Activated CD8-positive, alpha-beta T cell treated with anti-CD3 and anti-CD28 coated beads, Interleukin-2, amount 10 ng/mL, durations not matched to agents 7 days and 5 days (primary cell): ENCODE results near the gene CACNA1G. TPM values are rescaled to one million over a fixed set of nuclear protein-coding genes. Genes with fewer than 3 reads are reported as not detected.

Experiments
- ATAC-seq: fragments of 150-1000 bp; cut with Tn5 transposase; one replicate; pipeline ENCODE4 v1.10.0; 2021; ENCODE audit warnings: moderate library complexity
- CTCF ChIA-PET: fragments of 350-600 bp; sonication (Branson Sonifier 250); formaldehyde crosslinking; loops from one replicate; lab custom pipeline; 2021; ENCODE audit warnings: antibody characterized with exemption; lab: Charles Lee
- POLR2A ChIA-PET: fragments of 350-600 bp; sonication (Branson Sonifier 250); formaldehyde crosslinking; loops from one replicate; lab custom pipeline; 2021; ENCODE audit warnings: antibody characterized with exemption; lab: Charles Lee
- DNase-seq: peaks from one replicate; pipeline ENCODE4 v3.0.0-alpha.2; 2020
- H3K27ac Mint-ChIP-seq: one replicate; pipeline ENCODE4 v1.8.0; 2021; ENCODE audit warnings: mild to moderate bottlenecking, mixed read lengths
- H3K27me3 Mint-ChIP-seq: one replicate; pipeline ENCODE4 v1.8.0; 2021; ENCODE audit warnings: low read depth, mixed read lengths
- H3K36me3 Mint-ChIP-seq: one replicate; pipeline ENCODE4 v1.8.0; 2021; ENCODE audit warnings: low read depth, mixed read lengths
- H3K4me1 Mint-ChIP-seq: one replicate; pipeline ENCODE4 v1.8.0; 2021; ENCODE audit warnings: low read depth, mixed read lengths
- H3K4me3 Mint-ChIP-seq: one replicate; pipeline ENCODE4 v1.8.0; 2021; ENCODE audit warnings: mild to moderate bottlenecking, mixed read lengths
- H3K9me3 Mint-ChIP-seq: one replicate; pipeline ENCODE4 v1.8.0; 2022; ENCODE audit warnings: mixed read lengths; ENCODE audit not compliant: insufficient read depth
- total RNA-seq, 2 experiments: library from RNA; stranded (reverse); gene quantifications; one replicate each; pipeline ENCODE4 v1.2.3, GENCODE V29; 2021

The CACNA1G gene
- total RNA-seq, 2 experiments from 2014 or later, result not detected

GRCh38 chr17:50584749-50585148, 24.2 kb downstream of the CACNA1G start:
- Mint-ChIP-seq H3K4me3 (no peak overlapping the region), H3K4me1 (no peaks in the 10 kb centered on the region), H3K27ac (no peak overlapping the region), H3K36me3 (no peaks in the 10 kb centered on the region), H3K9me3 (no peaks in the 10 kb centered on the region), H3K27me3 (peaks cover 2% of the 10 kb centered on the region)
- ATAC-seq, result no peak
- CTCF ChIA-PET, result no interaction called here
- no peak for DNase-seq
- POLR2A ChIA-PET, result no interaction called here

- H3K4me1 Mint-ChIP-seq, result no peaks in the 10 kb centered on the region
Observed at GRCh38 chr17:50585346-50585745, 24.8 kb downstream of the CACNA1G start.

GRCh38 chr17:50585891-50586290, 25.4 kb downstream of the CACNA1G start:
- no peak for ATAC-seq
- Mint-ChIP-seq H3K9me3 (no peaks in the 10 kb centered on the region), H3K27me3 (peaks cover 2% of the 10 kb centered on the region), H3K27ac (no peak overlapping the region), H3K4me1 (no peaks in the 10 kb centered on the region), H3K36me3 (no peaks in the 10 kb centered on the region), H3K4me3 (no peak overlapping the region)
- ChIA-PET POLR2A (no interaction called here), CTCF (no interaction called here)
- DNase-seq, result no peak

More at GRCh38 chr17:50585346-50585745, 24.8 kb downstream of the CACNA1G start:
- Mint-ChIP-seq H3K4me3 (no peak overlapping the region), H3K27ac (no peak overlapping the region), H3K27me3 (peaks cover 2% of the 10 kb centered on the region), H3K36me3 (no peaks in the 10 kb centered on the region), H3K9me3 (no peaks in the 10 kb centered on the region)
- ChIA-PET CTCF (no interaction called here), POLR2A (no interaction called here)
- no peak for ATAC-seq
- DNase-seq, result no peak

- ChIA-PET POLR2A (no interaction called here), CTCF (no interaction called here)
- Mint-ChIP-seq H3K4me1 (no peaks in the 10 kb centered on the region), H3K4me3 (no peak overlapping the region), H3K9me3 (no peaks in the 10 kb centered on the region), H3K36me3 (no peaks in the 10 kb centered on the region), H3K27ac (no peak overlapping the region), H3K27me3 (peaks cover 2% of the 10 kb centered on the region)
- DNase-seq, result no peak
- ATAC-seq, result no peak
Observed at GRCh38 chr17:50586421-50587247, 26.1 kb downstream of the CACNA1G start.

- POLR2A ChIA-PET, result no interaction called here
- no peak for ATAC-seq
- CTCF ChIA-PET, result no interaction called here
- DNase-seq, result no peak
- no peaks in the 10 kb centered on the region for H3K9me3 Mint-ChIP-seq
- H3K4me1 Mint-ChIP-seq, result no peaks in the 10 kb centered on the region
- H3K27ac Mint-ChIP-seq, result no peak overlapping the region
- H3K27me3 Mint-ChIP-seq, result peaks cover 2% of the 10 kb centered on the region
- no peak overlapping the region for H3K4me3 Mint-ChIP-seq
- H3K36me3 Mint-ChIP-seq, result no peaks in the 10 kb centered on the region
Observed at GRCh38 chr17:50587571-50587970, 27.1 kb downstream of the CACNA1G start.

- ATAC-seq (no peak), DNase-seq (no peak)
- no peaks in the 10 kb centered on the region for H3K27me3 Mint-ChIP-seq
- H3K4me3 Mint-ChIP-seq, result no peak overlapping the region
- no peaks in the 10 kb centered on the region for H3K9me3 Mint-ChIP-seq
- ChIA-PET CTCF (interaction anchor here (1.0 kb wide), 1 partner anchor 107 kb away, joined by 3 read pairs; no protein-coding TSS in a partner anchor), POLR2A (no interaction called here)
- H3K27ac Mint-ChIP-seq, result no peak overlapping the region
- no peaks in the 10 kb centered on the region for H3K36me3 Mint-ChIP-seq
- no peaks in the 10 kb centered on the region for H3K4me1 Mint-ChIP-seq
Observed at GRCh38 chr17:50588391-50589049, 28.0 kb downstream of the CACNA1G start.

- H3K9me3 Mint-ChIP-seq, result no peaks in the 10 kb centered on the region
- no peaks in the 10 kb centered on the region for H3K36me3 Mint-ChIP-seq
- no peaks in the 10 kb centered on the region for H3K27me3 Mint-ChIP-seq
- no peaks in the 10 kb centered on the region for H3K4me1 Mint-ChIP-seq
- POLR2A ChIA-PET, result no interaction called here
- no peak overlapping the region for H3K27ac Mint-ChIP-seq
- CTCF ChIA-PET, result interaction anchor here (1.0 kb wide), 1 partner anchor 108 kb away, joined by 3 read pairs; no protein-coding TSS in a partner anchor
- ATAC-seq (no peak), DNase-seq (no peak)
- no peak overlapping the region for H3K4me3 Mint-ChIP-seq
Observed at GRCh38 chr17:50589095-50589705, 28.7 kb downstream of the CACNA1G start.

- no peak overlapping the region for H3K27ac Mint-ChIP-seq
- H3K4me3 Mint-ChIP-seq, result no peak overlapping the region
- H3K36me3 Mint-ChIP-seq, result no peaks in the 10 kb centered on the region
- H3K9me3 Mint-ChIP-seq, result no peaks in the 10 kb centered on the region
- no peak for ATAC-seq
- ChIA-PET CTCF (no interaction called here), POLR2A (interaction anchor here (0.6 kb wide), 1 partner anchor 87 kb away, joined by 3 read pairs; no protein-coding TSS in a partner anchor)
- H3K27me3 Mint-ChIP-seq, result no peaks in the 10 kb centered on the region
- H3K4me1 Mint-ChIP-seq, result no peaks in the 10 kb centered on the region
- no peak for DNase-seq
Observed at GRCh38 chr17:50590946-50591737, 30.6 kb downstream of the CACNA1G start.

- Mint-ChIP-seq H3K9me3 (no peaks in the 10 kb centered on the region), H3K4me1 (no peaks in the 10 kb centered on the region), H3K27ac (no peak overlapping the region), H3K36me3 (no peaks in the 10 kb centered on the region), H3K4me3 (no peak overlapping the region), H3K27me3 (no peaks in the 10 kb centered on the region)
- DNase-seq (no peak), ATAC-seq (no peak)
- CTCF ChIA-PET, result no interaction called here
- POLR2A ChIA-PET, result no interaction called here
Observed at GRCh38 chr17:50593321-50593720, 32.8 kb downstream of the CACNA1G start.

- H3K27ac Mint-ChIP-seq, result no peak overlapping the region
- POLR2A ChIA-PET, result no interaction called here
- H3K4me1 Mint-ChIP-seq, result no peaks in the 10 kb centered on the region
- CTCF ChIA-PET, result no interaction called here
- H3K4me3 Mint-ChIP-seq, result no peak overlapping the region
- no peaks in the 10 kb centered on the region for H3K9me3 Mint-ChIP-seq
- DNase-seq (no peak), ATAC-seq (no peak)
- no peaks in the 10 kb centered on the region for H3K27me3 Mint-ChIP-seq
- no peaks in the 10 kb centered on the region for H3K36me3 Mint-ChIP-seq
Observed at GRCh38 chr17:50594128-50594823, 33.8 kb downstream of the CACNA1G start.

- H3K4me1 Mint-ChIP-seq, result no peaks in the 10 kb centered on the region
- DNase-seq (no peak), ATAC-seq (no peak)
- H3K27me3 Mint-ChIP-seq, result no peaks in the 10 kb centered on the region
- ChIA-PET CTCF (no interaction called here), POLR2A (no interaction called here)
- no peaks in the 10 kb centered on the region for H3K36me3 Mint-ChIP-seq
- no peaks in the 10 kb centered on the region for H3K9me3 Mint-ChIP-seq
- no peak overlapping the region for H3K4me3 Mint-ChIP-seq
- no peak overlapping the region for H3K27ac Mint-ChIP-seq
Observed at GRCh38 chr17:50594892-50595291, 34.4 kb downstream of the CACNA1G start.
